ENCODE data around the gene RGS19.

GRCh38 chr20:64062596-64063388 is 16.5 kb downstream of the RGS19 start, which contains the start of gene TCEA2:
- TF ChIP-seq CTCF (IDR thresholded peaks at IDR 0.05) = no peak
- peak in 1 of 2 donors; percentile 90 for TF ChIP-seq POLR2A (IDR thresholded peaks at IDR 0.05)

Measured in heart left ventricle (tissue), 13 donors.